ENCODE results near the gene FAM110C. TPM values are rescaled to one million over a fixed set of nuclear protein-coding genes. Genes with fewer than 3 reads are reported as not detected.

The FAM110C gene
- polyA plus RNA-seq, 1 donor (not counting 4 experiments of a cell fraction or from before 2014, with no cell fraction given), result 38.0 TPM

DNA sequence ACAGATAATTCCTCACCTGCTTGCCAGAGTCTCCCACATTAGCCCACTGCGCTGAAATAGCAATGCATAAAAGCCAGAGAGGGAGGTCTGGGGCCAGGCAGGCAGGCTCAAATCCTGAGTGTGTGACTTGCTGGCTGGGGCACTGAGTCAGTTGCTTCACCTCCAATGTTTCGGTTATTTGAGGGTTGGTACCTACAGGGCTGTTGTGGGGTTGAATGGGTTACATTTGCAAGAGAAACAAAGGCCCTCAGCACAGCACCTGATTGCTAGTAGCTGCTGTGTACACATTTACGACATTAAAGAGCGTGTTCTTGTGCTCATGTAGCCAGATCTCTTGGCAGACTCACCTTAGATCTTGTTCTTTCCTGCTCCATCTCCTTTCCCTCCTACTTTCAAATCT, 34.1 kb upstream of the FAM110C start:
- TF ChIP-seq EZH2 (IDR thresholded peaks at IDR 0.05; ENCODE audit: low read length), result no peak
- TF ChIP-seq, protein P1, sequence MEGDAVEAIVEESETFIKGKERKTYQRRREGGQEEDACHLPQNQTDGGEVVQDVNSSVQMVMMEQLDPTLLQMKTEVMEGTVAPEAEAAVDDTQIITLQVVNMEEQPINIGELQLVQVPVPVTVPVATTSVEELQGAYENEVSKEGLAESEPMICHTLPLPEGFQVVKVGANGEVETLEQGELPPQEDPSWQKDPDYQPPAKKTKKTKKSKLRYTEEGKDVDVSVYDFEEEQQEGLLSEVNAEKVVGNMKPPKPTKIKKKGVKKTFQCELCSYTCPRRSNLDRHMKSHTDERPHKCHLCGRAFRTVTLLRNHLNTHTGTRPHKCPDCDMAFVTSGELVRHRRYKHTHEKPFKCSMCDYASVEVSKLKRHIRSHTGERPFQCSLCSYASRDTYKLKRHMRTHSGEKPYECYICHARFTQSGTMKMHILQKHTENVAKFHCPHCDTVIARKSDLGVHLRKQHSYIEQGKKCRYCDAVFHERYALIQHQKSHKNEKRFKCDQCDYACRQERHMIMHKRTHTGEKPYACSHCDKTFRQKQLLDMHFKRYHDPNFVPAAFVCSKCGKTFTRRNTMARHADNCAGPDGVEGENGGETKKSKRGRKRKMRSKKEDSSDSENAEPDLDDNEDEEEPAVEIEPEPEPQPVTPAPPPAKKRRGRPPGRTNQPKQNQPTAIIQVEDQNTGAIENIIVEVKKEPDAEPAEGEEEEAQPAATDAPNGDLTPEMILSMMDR (optimal IDR thresholded peaks at IDR 0.05 in 1 of 3, IDR thresholded peaks at IDR 0.05 in 1 of 3, conservative IDR thresholded peaks at IDR 0.05 in 1 of 3; ENCODE audit: extremely low read depth in 1 of 3, insufficient read depth in 2 of 3, low read length in 3 of 3), result no peak
- FAIRE-seq, result no peak

GRCh38 chr2:71309-72035, 25.2 kb upstream of the FAM110C start:
- H3K4me2 ChIP-seq (ENCODE audit: control insufficient read depth, extremely low read depth, insufficient read depth, low read depth, low read length), result peak overlapping the region; percentile 70
- no peak overlapping the region for H2AFZ ChIP-seq (ENCODE audit: control insufficient read depth, low read length)
- H3K4me1 ChIP-seq (ENCODE audit: control insufficient read depth, extremely low read depth, insufficient read depth, low read length), result peaks cover 43% of the 10 kb centered on the region

More for the DNA sequence above, 34.1 kb upstream of the FAM110C start:
- Histone ChIP-seq H3K9me1 (ENCODE audit: control insufficient read depth, extremely low read depth, insufficient read depth, low read length) (no peaks in the 10 kb centered on the region), H3K79me2 (ENCODE audit: control insufficient read depth, insufficient read depth, low read length) (no peaks in the 10 kb centered on the region), H3K36me3 (ENCODE audit: control insufficient read depth in 2 of 2, extremely low read depth in 1 of 2, insufficient read depth in 2 of 2, low read length in 2 of 2) (no peaks in the 10 kb centered on the region), H3K9ac (ENCODE audit: control insufficient read depth, extremely low read depth, insufficient read depth, low read length) (no peak overlapping the region), H3K9me3 (ENCODE audit: control insufficient read depth, low read depth, low read length) (no peaks in the 10 kb centered on the region), H3K4me3 (ENCODE audit: control insufficient read depth in 2 of 3, extremely low read depth in 1 of 3, insufficient read depth in 2 of 3, low read depth in 1 of 3, low read length in 3 of 3) (no peak overlapping the region), H3K4me2 (ENCODE audit: control insufficient read depth, extremely low read depth, insufficient read depth, low read depth, low read length) (no peak overlapping the region), H4K20me1 (ENCODE audit: control insufficient read depth, extremely low read depth, insufficient read depth, low read length) (no peaks in the 10 kb centered on the region), H3K27me3 (ENCODE audit: control insufficient read depth, extremely low read depth, insufficient read depth, low read length) (no peaks in the 10 kb centered on the region), H3K4me1 (ENCODE audit: control insufficient read depth, extremely low read depth, insufficient read depth, low read length) (no peaks in the 10 kb centered on the region), H3K27ac (ENCODE audit: control insufficient read depth, insufficient read depth, low read length) (no peak overlapping the region), H2AFZ (ENCODE audit: control insufficient read depth, low read length) (no peak overlapping the region)
- dilution Hi-C loops (cut with MboI; ENCODE audit: extremely low pct_ligation_motif_present, low sequenced_read_pairs), result no loop called here
- no peak for DNase-seq (ENCODE audit: low read depth, low spot score)

More at GRCh38 chr2:71309-72035, 25.2 kb upstream of the FAM110C start:
- H3K36me3 ChIP-seq (ENCODE audit: control insufficient read depth in 2 of 2, extremely low read depth in 1 of 2, insufficient read depth in 2 of 2, low read length in 2 of 2), result no peaks in the 10 kb centered on the region
- no peak overlapping the region for H3K4me3 ChIP-seq (ENCODE audit: control insufficient read depth in 2 of 3, extremely low read depth in 1 of 3, insufficient read depth in 2 of 3, low read depth in 1 of 3, low read length in 3 of 3)
- no peaks in the 10 kb centered on the region for H4K20me1 ChIP-seq (ENCODE audit: control insufficient read depth, extremely low read depth, insufficient read depth, low read length)
- H3K27ac ChIP-seq (ENCODE audit: control insufficient read depth, insufficient read depth, low read length), result peak overlapping the region; percentile 79
- H3K9me1 ChIP-seq (ENCODE audit: control insufficient read depth, extremely low read depth, insufficient read depth, low read length), result no peaks in the 10 kb centered on the region
- H3K27me3 ChIP-seq (ENCODE audit: control insufficient read depth, extremely low read depth, insufficient read depth, low read length), result no peaks in the 10 kb centered on the region
- peak; percentile 92 for FAIRE-seq
- no peaks in the 10 kb centered on the region for H3K9me3 ChIP-seq (ENCODE audit: control insufficient read depth, low read depth, low read length)
- H3K9ac ChIP-seq (ENCODE audit: control insufficient read depth, extremely low read depth, insufficient read depth, low read length), result no peak overlapping the region
- dilution Hi-C loops (cut with MboI; ENCODE audit: extremely low pct_ligation_motif_present, low sequenced_read_pairs), result no loop called here
- no peaks in the 10 kb centered on the region for H3K79me2 ChIP-seq (ENCODE audit: control insufficient read depth, insufficient read depth, low read length)
- TF ChIP-seq, protein P1 (optimal IDR thresholded peaks at IDR 0.05 in 1 of 3, IDR thresholded peaks at IDR 0.05 in 1 of 3, conservative IDR thresholded peaks at IDR 0.05 in 1 of 3; ENCODE audit: extremely low read depth in 1 of 3, insufficient read depth in 2 of 3, low read length in 3 of 3), result no peak
- no peak for TF ChIP-seq EZH2 (IDR thresholded peaks at IDR 0.05; ENCODE audit: low read length)
- peak; percentile 79 for DNase-seq (ENCODE audit: low read depth, low spot score)

All from keratinocyte (primary cell).